ENCODE results near the gene SFSWAP. TPM values are rescaled to one million over a fixed set of nuclear protein-coding genes. Genes with fewer than 3 reads are reported as not detected.

The SFSWAP gene
- total and polyA plus RNA-seq, 2 experiments from 2014 or later = 21.4 to 25.1 TPM

GRCh38 chr12:131720921-131721320, 10.0 kb downstream of the SFSWAP start:
- no peaks in the 10 kb centered on the region for H3K9me3 ChIP-seq (ENCODE audit: low read depth)
- H3K27me3 ChIP-seq = no peaks in the 10 kb centered on the region
- H3K79me2 ChIP-seq = peaks cover 42% of the 10 kb centered on the region
- no peaks in the 10 kb centered on the region for H3K36me3 ChIP-seq (replicated peaks; ENCODE audit: insufficient read depth, low read depth)
- H3K4me2 ChIP-seq = no peak overlapping the region
- TF ChIP-seq EZH2phosphoT487 (IDR thresholded peaks at IDR 0.05; ENCODE audit: low read depth, severe bottlenecking, unreplicated experiment) (no peak), EZH2 (IDR thresholded peaks at IDR 0.05; ENCODE audit: borderline replicate concordance) (no peak), CTCF (IDR thresholded peaks at IDR 0.05; ENCODE audit: poor library complexity) (no peak)
- H2AFZ ChIP-seq = no peak overlapping the region
- H3K4me1 ChIP-seq (ENCODE audit: insufficient read depth) = no peaks in the 10 kb centered on the region
- no peak overlapping the region for H3K4me3 ChIP-seq
- H4K20me1 ChIP-seq (ENCODE audit: insufficient read depth, poor library complexity, severe bottlenecking) = no peaks in the 10 kb centered on the region
- DNase-seq (ENCODE audit: low spot score) = no peak
- 96% methylated on average over 7 of the region's 7 CpGs for WGBS (ENCODE audit: low lambda C conversion rate, missing lambda C conversion rate)
- no peak overlapping the region for H3K27ac ChIP-seq
- no peaks in the 10 kb centered on the region for H3K9me2 ChIP-seq (replicated peaks; ENCODE audit: insufficient read depth)

GRCh38 chr12:131721548-131721947, 10.7 kb downstream of the SFSWAP start:
- Histone ChIP-seq H3K9me3 (ENCODE audit: low read depth) (no peaks in the 10 kb centered on the region), H4K20me1 (ENCODE audit: insufficient read depth, poor library complexity, severe bottlenecking) (no peaks in the 10 kb centered on the region), H3K9me2 (replicated peaks; ENCODE audit: insufficient read depth) (no peaks in the 10 kb centered on the region), H3K79me2 (peaks cover 42% of the 10 kb centered on the region), H3K27ac (no peak overlapping the region), H2AFZ (no peak overlapping the region), H3K4me2 (no peak overlapping the region), H3K36me3 (replicated peaks; ENCODE audit: insufficient read depth, low read depth) (no peaks in the 10 kb centered on the region), H3K4me3 (no peak overlapping the region), H3K4me1 (ENCODE audit: insufficient read depth) (no peaks in the 10 kb centered on the region), H3K27me3 (no peaks in the 10 kb centered on the region)
- 100% methylated on average over 1 of the region's 1 CpG for WGBS (ENCODE audit: low lambda C conversion rate, missing lambda C conversion rate)
- TF ChIP-seq EZH2phosphoT487 (IDR thresholded peaks at IDR 0.05; ENCODE audit: low read depth, severe bottlenecking, unreplicated experiment) = no peak
- TF ChIP-seq CTCF (IDR thresholded peaks at IDR 0.05; ENCODE audit: poor library complexity) = no peak
- TF ChIP-seq EZH2 (IDR thresholded peaks at IDR 0.05; ENCODE audit: borderline replicate concordance) = no peak
- no peak for DNase-seq (ENCODE audit: low spot score)

GRCh38 chr12:131723532-131723931, 12.6 kb downstream of the SFSWAP start:
- peaks cover 35% of the 10 kb centered on the region for H3K79me2 ChIP-seq
- peaks cover 4% of the 10 kb centered on the region for H3K36me3 ChIP-seq (replicated peaks; ENCODE audit: insufficient read depth, low read depth)
- H3K4me2 ChIP-seq = no peak overlapping the region
- H3K27ac ChIP-seq = no peak overlapping the region
- no peaks in the 10 kb centered on the region for H3K4me1 ChIP-seq (ENCODE audit: insufficient read depth)
- H2AFZ ChIP-seq = no peak overlapping the region
- H4K20me1 ChIP-seq (ENCODE audit: insufficient read depth, poor library complexity, severe bottlenecking) = no peaks in the 10 kb centered on the region
- no peaks in the 10 kb centered on the region for H3K9me2 ChIP-seq (replicated peaks; ENCODE audit: insufficient read depth)
- TF ChIP-seq CTCF (IDR thresholded peaks at IDR 0.05; ENCODE audit: poor library complexity) (no peak), EZH2phosphoT487 (IDR thresholded peaks at IDR 0.05; ENCODE audit: low read depth, severe bottlenecking, unreplicated experiment) (no peak), EZH2 (IDR thresholded peaks at IDR 0.05; ENCODE audit: borderline replicate concordance) (no peak)
- no peak overlapping the region for H3K4me3 ChIP-seq
- 59% methylated on average over 5 of the region's 5 CpGs for WGBS (ENCODE audit: low lambda C conversion rate, missing lambda C conversion rate)
- no peaks in the 10 kb centered on the region for H3K9me3 ChIP-seq (ENCODE audit: low read depth)
- no peak for DNase-seq (ENCODE audit: low spot score)
- H3K27me3 ChIP-seq = no peaks in the 10 kb centered on the region

GRCh38 chr12:131724534-131724933, 13.6 kb downstream of the SFSWAP start:
- TF ChIP-seq EZH2 (IDR thresholded peaks at IDR 0.05; ENCODE audit: borderline replicate concordance) (no peak), CTCF (IDR thresholded peaks at IDR 0.05; ENCODE audit: poor library complexity) (no peak), EZH2phosphoT487 (IDR thresholded peaks at IDR 0.05; ENCODE audit: low read depth, severe bottlenecking, unreplicated experiment) (no peak)

More at GRCh38 chr12:131724534-131724933, 13.6 kb downstream of the SFSWAP start:
- no peaks in the 10 kb centered on the region for H3K9me2 ChIP-seq (replicated peaks; ENCODE audit: insufficient read depth)
- 83% methylated on average over 2 of the region's 2 CpGs for WGBS (ENCODE audit: low lambda C conversion rate, missing lambda C conversion rate)
- H4K20me1 ChIP-seq (ENCODE audit: insufficient read depth, poor library complexity, severe bottlenecking) = no peaks in the 10 kb centered on the region
- H2AFZ ChIP-seq = no peak overlapping the region
- H3K79me2 ChIP-seq = peaks cover 35% of the 10 kb centered on the region
- no peaks in the 10 kb centered on the region for H3K4me1 ChIP-seq (ENCODE audit: insufficient read depth)
- no peak overlapping the region for H3K27ac ChIP-seq
- no peak for DNase-seq (ENCODE audit: low spot score)
- H3K4me2 ChIP-seq = no peak overlapping the region
- H3K27me3 ChIP-seq = no peaks in the 10 kb centered on the region
- no peak overlapping the region for H3K4me3 ChIP-seq
- no peaks in the 10 kb centered on the region for H3K9me3 ChIP-seq (ENCODE audit: low read depth)
- H3K36me3 ChIP-seq (replicated peaks; ENCODE audit: insufficient read depth, low read depth) = peaks cover 4% of the 10 kb centered on the region

All from hepatocyte (in vitro differentiated cells).